HG02623 (cell line): ENCODE measurements around the gene PIWIL1.

ENCODE experiments used
- ATAC-seq: cut with Tn5 transposase; IDR thresholded peaks from one replicate; pipeline ENCODE4 v1.9.1; 2021; ENCODE audit warnings: moderate library complexity; ENCODE audit not compliant: unreplicated experiment

PIWIL1 gene

DNA sequence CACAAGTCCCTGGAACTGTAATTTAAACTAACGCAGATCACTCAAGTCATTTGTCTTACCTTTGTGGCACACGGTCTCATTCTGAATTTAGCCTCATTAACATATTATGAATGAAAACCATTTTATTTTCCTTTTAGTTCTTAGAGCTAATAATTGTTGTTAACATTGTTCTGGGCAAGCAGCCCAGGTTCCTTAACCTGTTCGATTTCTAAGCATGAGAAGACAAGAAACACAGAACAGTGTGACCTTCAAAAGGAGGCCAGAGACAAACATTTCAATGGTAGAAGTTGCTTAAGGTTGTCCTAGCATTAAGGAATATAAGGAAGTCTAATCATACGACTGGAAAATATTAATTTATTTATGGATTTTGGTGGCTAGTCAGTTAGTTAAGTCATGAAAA, 35.2 kb downstream of the PIWIL1 start:
- ATAC-seq, result no peak

DNA sequence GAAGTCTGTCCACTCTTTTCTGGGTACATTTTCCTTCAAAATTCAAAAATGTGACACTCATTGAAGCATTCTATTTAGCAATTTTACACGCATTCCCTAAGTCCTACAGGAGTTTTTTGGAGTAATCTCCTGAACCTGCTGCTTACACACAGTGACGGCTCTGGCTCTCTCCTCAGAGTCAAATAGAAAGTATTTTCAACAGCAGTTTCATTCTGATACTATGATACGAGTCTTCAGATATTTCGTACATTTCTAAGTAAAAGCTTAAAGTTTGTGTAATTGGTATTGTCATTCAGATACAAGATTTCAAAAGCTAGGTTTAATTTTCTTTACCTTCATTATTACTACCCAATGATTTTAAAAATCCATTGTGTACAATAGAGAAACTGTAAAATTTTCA, 36.4 kb downstream of the PIWIL1 start:
- no peak for ATAC-seq

DNA sequence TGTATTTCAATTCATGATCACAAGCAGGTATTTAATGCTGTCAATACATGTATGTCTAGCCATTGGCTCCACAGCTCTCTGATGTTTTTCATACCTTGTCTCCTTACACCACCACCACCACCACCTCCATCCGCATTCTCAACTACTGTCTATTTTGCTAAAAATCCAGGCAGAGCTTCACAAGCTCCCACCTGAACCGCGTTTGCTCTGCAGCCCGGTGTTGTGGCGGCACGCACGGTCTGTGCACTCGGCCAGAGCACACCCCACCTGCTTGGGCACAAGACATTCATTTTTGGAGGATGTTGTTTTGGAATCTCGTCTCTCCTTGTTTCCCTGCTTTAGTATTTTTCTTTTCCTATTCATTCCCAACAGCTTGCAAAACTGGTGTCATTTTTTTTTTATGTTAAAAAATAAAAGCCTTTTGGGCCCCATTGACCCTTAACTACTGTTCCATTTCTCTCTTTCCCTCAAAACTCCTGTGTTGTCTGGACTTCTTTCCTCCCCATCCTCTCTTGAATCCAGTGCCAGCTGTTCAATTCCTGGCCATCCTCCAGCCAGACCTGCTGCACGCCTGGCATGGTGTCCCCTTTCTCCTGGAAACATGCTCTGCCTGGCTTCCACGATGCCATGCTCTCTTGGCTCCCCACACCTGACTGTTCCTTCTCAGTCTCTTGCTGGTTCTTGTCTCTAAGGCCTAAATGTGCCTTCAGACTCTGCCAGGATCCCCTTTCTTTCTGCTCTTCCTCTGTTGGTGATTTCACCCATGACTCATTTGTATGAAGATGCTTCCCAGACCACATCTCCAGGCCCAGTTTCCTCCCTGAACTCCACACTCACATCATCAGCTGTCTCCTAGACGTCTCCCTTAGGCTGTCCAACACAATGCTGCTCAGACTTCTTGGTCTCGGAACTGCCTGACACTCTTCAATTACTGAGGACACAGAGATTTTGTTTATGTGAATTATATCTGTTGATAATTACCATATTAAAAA, 37.9 kb downstream of the PIWIL1 start:
- ATAC-seq, result no peak

DNA sequence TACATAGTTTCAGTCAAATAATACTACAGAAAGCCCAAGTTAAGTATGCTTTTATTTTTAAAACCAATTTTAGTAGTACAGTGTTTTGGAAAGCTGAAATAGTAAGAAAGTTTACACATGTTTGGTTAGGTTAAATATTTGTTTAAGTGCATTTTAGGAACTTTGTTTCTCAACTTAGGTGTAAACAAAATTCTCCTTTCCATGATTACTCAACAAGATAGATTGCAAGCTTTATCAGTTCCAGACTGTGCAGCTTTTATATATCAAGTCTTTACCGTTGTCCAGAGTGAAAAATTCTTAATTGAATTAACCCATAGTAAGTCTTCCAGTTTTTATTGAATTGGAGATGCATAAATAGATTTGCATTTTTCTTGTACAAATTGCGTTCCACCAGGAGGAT, 45.1 kb downstream of the PIWIL1 start:
- no peak for ATAC-seq

DNA sequence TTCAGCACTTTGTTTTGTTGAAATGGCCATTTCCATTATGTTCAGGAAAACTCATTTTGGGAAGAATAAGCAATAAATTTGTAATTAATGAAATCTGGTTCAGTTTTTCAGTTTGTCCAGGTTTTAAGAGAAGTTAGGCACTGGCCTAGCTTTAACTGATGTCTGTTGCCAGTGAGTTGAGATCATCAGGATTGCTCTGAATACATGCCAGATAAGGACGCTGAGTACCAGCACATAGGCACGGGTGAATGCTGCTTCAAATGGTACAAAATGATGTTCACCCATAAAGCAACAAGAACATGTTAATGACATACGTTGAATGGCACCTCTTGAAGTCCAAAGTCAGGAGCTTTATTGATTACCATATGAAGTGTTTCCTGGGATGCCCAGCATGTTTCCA, 46.5 kb downstream of the PIWIL1 start:
- no peak for ATAC-seq

DNA sequence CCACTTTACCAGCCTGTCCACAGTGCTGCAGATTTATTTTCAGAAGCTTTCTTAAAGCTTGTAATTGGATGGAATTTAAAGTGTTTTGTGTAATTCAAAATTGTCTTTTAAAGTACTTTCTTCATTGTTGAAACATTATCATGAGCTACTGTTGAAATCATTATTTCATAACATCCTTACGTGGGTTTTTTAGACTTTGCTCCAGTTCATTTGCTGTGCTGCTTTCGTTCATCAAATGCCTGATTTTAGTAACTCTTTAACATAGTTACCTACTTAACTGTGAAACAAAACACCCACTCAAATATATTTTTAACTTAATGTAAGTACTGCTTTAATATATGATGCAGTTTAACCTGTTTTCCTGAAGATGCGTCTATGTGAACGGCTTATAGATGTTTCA, 47.5 kb downstream of the PIWIL1 start:
- no peak for ATAC-seq

DNA sequence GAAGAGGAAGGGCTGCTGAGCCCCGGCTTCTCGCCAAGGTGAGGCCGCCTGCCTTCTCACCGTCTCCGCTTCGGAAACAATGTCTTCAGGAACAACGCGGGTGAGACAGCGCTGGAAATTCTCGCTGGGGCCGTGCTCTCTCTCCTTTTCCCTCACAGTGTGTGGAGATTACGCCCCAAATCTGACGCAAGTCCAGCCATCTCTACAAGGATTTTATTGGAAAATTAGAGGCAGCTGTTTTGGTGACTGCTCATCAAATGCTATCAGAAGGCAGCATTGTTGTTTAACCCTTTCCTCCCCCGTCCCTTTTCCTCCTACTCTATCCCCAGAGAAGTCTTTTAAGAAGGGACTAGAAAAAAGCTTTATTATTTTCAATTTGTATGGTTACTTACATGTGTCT, 53.5 kb downstream of the PIWIL1 start:
- ATAC-seq, result no peak

DNA sequence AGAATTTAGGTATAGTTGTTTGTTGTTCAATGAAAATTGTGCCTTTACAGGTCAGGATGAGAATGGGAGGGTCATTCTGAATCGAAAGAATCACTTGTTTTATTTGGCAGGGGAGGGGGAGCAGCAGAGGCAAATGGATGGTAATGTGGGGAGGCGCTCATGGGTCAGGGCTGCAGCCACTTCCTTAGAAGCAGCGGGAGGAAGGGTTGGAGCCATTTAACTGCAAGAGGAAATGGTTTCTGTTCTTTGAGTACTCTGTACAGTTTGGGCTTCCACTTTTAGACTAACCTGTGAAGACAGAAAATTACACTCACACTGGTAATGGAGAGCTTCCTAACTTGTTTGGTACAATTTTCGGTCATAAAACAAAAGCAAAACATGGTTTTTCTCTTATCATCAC, 57.2 kb downstream of the PIWIL1 start:
- no peak for ATAC-seq

DNA sequence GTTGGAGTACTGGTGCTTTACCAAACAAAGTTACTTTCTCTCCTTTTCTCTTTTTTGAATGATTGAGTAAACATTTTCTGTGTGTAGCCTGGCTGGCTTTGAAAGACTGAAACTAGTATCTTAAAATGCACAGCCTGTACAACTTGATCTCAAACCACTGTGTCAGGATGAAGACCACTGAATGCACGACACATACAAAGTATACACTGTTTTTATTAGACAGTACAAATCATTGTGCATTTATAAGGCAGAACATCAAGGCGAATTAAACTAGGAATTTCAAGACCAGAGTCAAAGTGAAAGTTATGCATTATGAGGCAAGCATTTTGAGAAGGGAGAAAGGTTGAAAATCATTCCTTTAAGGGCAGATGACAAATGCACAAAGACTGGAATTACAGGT, 59.0 kb downstream of the PIWIL1 start:
- no peak for ATAC-seq

DNA sequence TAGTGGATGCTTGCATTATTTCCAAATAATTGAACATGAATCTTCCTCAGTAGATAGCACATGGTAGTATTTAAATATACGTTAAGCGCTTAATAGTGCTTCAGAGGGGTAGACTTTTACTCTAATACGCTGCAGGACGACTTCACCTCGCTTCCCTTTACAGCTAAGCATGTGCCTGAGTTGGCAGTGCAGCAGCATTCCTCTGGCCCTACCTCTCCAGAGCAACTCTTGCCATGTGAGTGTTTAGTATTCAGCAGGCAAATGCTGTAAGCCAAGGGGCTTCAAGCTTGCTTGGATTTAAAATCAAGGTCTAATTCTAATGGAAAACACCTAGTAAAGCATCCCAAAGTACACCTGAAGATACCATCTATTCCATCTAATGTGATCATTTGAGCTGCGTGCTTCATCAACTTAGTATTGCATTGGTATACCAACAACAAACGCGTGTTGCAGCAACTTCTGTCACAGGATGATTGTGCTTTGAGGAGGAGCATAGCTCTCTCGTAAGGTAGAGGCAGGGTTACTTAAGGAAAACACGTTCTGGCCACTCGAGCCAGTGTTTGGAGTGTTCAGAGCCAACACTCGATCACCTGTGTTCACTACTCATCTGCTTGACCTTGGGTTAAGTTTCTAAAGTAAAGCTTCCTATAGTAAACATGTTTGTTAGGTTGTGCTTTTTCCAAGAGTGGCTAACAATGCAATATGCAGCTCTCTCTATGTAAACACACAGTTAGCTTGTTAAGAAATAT, 60.6 kb downstream of the PIWIL1 start:
- no peak for ATAC-seq

DNA sequence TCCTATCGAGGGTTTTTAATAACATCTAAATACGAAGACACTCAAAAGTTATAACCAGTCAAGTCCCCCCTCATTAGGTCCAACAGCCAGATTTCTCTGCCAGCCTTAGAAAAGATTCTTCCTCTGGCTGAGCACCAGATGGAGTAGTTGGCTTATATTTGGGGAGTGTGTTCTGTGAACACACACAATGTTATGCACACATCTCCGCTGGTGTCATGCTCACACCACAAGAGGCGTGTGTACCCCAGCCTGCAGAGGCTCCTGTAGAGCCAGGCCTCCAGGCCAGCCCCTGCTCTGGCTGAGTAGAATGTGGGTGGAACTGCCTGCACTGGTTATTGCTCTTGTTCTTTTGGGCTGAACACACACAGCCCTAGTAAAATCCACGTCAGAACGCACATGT, 64.0 kb downstream of the PIWIL1 start:
- ATAC-seq, result no peak

DNA sequence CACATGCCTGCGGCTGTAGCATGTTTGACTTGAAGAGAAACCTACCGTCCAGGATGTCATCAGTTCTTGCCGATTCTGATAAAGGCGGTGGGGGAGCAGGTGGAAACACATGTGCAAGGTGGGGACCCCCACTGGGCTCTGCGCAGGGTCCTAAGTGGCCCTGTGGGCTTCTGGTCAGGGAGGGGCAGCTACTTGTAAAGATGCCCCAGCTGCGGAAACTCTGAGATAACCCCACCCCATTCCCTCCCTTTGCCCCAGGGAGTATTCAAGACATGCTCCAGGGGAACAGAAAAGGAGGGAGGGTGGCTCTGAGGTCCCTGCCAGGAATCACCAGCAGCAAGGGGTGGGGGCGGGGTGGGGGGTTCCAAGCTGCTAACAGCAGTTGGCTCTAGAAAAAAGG, 67.6 kb downstream of the PIWIL1 start:
- ATAC-seq, result no peak

DNA sequence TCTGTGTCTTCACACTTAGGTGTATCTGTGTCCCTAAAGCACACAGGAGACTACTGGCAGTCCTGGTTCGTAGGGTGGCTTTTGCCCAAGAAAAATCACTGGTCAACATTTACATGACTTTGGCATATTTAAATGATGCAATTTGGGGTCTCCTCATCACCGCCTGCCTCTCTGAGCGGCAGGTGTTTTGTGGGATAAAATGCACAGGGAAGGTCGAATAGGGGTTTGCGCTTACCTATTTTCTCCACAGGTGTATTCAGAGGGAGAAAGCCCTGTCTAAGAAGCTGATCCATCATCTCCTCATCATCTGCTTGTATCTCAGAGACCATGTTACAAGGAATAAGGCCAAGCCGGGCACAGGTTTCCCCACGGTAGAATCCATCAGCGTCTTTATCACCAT, 74.7 kb downstream of the PIWIL1 start:
- ATAC-seq, result no peak

DNA sequence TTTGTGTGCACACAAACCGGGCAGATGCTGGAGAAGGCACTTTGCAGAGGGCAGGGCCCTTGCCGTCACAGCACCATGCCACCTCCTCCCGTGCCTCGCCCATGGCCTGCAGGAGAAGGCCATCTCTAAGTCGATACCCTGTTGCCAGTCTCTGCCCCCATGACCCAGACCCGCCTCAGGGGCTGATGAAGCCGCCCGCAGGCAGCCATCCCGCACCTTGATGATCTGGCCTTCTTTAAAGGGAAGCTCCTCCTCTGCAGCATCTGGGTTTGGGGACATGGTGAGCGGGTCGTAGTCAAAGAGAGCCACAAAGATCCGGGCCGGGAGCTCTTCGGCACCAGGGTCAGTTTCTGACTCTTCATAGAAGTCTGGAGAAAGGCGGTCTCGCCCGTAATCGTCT, 76.2 kb downstream of the PIWIL1 start:
- ATAC-seq, result no peak

DNA sequence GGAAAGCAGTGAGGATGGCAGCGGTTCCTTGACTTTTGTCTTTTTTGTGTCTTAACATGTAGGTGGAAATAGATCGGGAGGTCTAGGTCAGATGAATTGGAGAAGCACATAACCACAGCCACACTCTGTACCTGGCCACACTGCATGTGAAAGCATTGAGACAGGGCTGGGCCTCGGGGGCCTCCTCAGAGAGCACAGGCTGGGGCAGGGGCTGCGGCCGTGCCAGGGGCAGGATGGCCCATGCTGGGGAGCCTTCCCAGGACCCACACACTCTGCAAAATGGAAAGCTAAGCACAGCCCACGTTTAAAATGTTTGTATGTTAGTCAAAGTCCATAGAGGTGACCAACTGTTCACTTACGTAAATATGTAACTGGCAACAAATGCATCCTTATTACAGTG, 76.7 kb downstream of the PIWIL1 start:
- ATAC-seq, result no peak

DNA sequence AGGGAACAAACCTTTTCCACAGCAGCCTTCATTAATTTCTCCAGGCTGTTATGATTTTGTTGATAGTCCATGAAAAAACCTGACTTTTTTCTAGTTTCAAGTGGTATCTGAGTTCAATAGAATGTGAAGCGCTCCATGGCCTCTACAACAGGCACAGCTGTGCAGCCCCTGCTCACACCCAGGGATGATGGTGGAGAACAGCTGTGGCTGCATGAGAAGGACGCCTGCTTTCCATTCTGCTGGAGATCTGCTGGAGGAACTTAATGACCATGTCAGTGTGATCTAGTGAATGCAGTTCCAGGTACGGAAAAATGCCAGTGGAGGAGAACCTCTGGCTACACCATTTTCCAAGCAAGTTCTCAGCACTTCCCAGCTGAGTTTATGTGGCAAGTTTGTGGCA, 80.6 kb downstream of the PIWIL1 start:
- no peak for ATAC-seq

DNA sequence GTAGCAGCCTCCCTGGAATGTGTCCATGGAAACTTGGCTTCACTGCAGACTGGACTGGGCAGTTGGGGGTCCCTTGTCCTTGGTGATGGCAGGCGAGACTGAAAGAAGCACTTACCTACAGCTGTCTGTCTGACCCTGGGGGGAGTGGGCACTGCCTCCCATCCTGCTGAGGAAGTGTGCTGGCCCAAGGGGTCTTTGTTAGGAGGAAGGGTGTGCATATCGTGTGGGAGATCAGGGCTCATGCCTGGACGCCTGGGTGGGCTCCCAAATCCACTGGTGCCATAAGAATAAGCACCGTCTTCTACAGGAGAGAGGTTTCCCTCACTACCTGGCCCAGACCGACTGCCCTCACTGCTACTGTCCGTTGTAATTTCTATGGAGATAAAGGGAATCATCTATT, 81.4 kb downstream of the PIWIL1 start:
- ATAC-seq, result no peak

DNA sequence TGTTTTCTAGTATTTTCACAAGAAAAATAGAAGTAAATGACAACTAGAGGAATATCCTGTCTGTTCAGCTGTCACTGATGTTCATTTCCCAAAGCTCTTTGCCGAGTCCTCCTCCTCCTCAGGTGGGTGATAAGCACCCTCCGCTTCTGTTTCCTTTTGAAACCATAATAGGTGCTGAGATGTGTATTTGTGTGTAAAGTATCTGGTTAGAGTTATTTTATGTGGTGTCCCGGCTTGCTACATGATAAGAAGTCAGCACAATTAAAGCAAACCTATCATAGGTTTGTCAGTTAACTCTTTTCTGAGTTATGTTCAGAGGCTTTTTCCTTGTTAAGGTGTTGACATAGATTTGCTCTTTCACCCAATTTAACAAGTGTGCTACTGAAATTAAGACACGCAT, 82.4 kb downstream of the PIWIL1 start:
- ATAC-seq, result no peak

DNA sequence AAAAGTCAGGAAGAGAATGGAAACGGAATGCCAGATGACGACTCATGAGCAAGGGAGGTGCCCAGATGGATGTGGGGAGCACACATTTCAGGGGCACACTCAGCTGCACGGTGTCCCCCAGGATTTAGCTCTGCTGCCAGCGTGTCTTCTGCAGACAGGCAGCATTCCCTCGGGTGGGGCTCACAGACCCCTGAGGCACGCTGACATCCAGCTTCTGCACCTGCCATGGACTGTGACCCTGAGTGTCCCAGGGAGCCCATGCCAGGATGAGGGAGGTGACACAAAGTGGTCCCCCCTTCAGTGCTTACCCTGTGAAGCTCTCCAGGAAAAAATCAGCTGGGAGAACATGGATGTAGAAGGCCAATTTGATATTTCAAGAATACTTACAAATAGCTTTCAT, 84.2 kb downstream of the PIWIL1 start:
- no peak for ATAC-seq
